Measurements from ENCODE around the gene GBF1. TPM values are rescaled to one million over a fixed set of nuclear protein-coding genes. Genes with fewer than 3 reads are reported as not detected.

Gene GBF1
- total and polyA plus RNA-seq, 10 of the 15 experiments (the other 5 are each of a cell fraction or from before 2014, with no cell fraction given): 0.82 to 42.0 (median 21.8) TPM

- TF ChIP-seq NKRF (conservative IDR thresholded peaks at IDR 0.05) (peak; percentile 60), FOS (IDR thresholded peaks at IDR 0.05; ENCODE audit: borderline replicate concordance, extremely low read depth, insufficient read length) (no peak), CHD2 (IDR thresholded peaks at IDR 0.05; ENCODE audit: borderline replicate concordance, low read depth, low read length) (0 out of 2 replicates have a peak, but pooled peaks have one; percentile 34), E2F4 (IDR thresholded peaks at IDR 0.05; ENCODE audit: low read depth, low read length) (no peak), CHD4 (IDR thresholded peaks at IDR 0.05) (no peak), ZNF592 (IDR thresholded peaks at IDR 0.05) (no peak), KAT2A (conservative IDR thresholded peaks at IDR 0.05; ENCODE audit: control insufficient read depth, low read depth, low read length) (no peak), PAX8 (IDR thresholded peaks at IDR 0.05) (no peak), ATF2 (IDR thresholded peaks at IDR 0.05; ENCODE audit: low read length) (no peak), CHD1 (IDR thresholded peaks at IDR 0.05; ENCODE audit: low read depth, low read length) (no peak), GABPA (IDR thresholded peaks at IDR 0.05; ENCODE audit: low read depth) (no peak), CBX3 (IDR thresholded peaks at IDR 0.05; ENCODE audit: borderline replicate concordance, low read depth) (no peak), MYC (IDR thresholded peaks at IDR 0.05; ENCODE audit: insufficient read depth, insufficient read length, insufficient replicate concordance, low read length, severe bottlenecking) (no peak), STAT3 (IDR thresholded peaks at IDR 0.05; ENCODE audit: low read depth, low read length) (no peak)
- TF ChIP-seq, protein P1, sequence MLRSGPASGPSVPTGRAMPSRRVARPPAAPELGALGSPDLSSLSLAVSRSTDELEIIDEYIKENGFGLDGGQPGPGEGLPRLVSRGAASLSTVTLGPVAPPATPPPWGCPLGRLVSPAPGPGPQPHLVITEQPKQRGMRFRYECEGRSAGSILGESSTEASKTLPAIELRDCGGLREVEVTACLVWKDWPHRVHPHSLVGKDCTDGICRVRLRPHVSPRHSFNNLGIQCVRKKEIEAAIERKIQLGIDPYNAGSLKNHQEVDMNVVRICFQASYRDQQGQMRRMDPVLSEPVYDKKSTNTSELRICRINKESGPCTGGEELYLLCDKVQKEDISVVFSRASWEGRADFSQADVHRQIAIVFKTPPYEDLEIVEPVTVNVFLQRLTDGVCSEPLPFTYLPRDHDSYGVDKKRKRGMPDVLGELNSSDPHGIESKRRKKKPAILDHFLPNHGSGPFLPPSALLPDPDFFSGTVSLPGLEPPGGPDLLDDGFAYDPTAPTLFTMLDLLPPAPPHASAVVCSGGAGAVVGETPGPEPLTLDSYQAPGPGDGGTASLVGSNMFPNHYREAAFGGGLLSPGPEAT (IDR thresholded peaks at IDR 0.05; ENCODE audit: low read depth): peak; percentile 95
Measured at GRCh38 chr10:102395400-102396316, 150.3 kb downstream of the GBF1 start, which contains the start of gene NFKB2 (continued).

Measured in GM12878 (cell line).